NCI-H82 (cell line): ENCODE data around the gene BACH1.

Experiments
- DNase-seq: peaks from one replicate; lab custom pipeline; 2025; lab: John Stamatoyannopoulos, UW

Gene BACH1

DNA sequence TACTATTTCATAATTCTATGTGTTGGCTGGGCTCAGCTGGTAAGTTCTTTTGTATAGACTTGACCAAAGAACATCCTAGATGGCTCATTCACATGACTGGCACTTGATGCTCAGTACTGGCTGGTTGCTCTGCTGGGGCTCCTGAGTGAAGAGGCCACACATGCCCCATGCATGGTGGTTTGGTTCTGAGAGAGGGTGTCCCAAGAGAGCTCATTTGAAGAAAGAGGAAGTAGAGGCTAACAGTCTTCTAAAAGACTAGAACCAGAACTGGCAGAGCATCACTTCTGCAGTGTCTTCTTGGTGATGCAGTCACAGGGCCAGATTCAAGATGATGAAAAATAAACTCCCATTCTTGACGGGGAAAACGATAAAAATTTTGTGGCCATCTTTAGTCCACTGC lies 5.2 kb upstream of the BACH1 start:
- no peak for DNase-seq

- no peak for DNase-seq
Observed at GRCh38 chr21:29295066-29295650, 3.6 kb upstream of the BACH1 start.

GRCh38 chr21:29296446-29296845 lies 2.3 kb upstream of the BACH1 start:
- DNase-seq, result no peak

- DNase-seq, result no peak
Observed at GRCh38 chr21:29297483-29298347, 1.0 kb upstream of the BACH1 start.

- peak; percentile 83 for DNase-seq
Observed at GRCh38 chr21:29299046-29299915, 559 bp downstream of the BACH1 start.

GRCh38 chr21:29299916-29300806 lies 1.4 kb downstream of the BACH1 start:
- peak; percentile 84 for DNase-seq

DNA sequence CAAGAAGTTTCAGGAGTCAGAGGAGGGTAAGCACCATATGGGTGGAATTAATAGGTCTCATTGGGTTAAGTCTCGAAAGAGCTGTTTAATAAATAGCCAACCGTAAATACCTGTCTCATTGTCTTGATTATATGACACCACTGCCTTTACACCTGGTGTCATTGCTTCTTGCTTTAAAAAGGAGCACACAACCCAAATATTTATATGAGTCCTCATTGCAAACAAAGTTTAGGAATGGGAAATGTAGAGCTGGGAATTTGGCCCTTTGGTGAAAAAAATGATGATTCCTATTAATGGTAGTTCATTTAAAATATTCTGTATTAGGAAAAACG lies 2.1 kb downstream of the BACH1 start:
- peak; percentile 83 for DNase-seq

- DNase-seq, result peak; percentile 20
Observed at GRCh38 chr21:29301691-29302090, 3.0 kb downstream of the BACH1 start.

DNA sequence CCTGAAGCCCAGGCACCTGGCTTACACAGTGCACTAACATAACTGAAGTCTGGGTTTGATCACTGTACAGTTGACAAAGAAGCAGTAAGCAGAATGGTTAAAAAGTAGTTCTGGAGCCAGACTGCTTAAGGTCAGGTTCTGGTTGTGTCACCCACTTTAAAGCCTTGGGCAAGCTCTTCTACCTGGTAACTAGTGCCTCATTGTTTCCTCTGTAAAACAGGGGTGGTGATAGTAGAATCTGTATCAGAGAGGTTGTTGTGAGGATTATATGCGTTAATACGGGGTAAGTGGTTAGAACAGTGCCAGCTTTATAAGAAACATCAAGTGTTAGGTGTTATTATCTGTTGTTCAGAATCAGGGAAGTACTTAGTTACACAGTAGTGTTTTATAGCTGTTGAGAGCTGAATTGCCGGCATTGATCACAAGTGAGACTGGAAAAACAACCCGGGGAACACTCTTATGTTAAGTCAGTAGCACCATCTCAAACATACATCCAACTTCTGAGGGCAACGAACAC lies 3.7 kb downstream of the BACH1 start:
- peak; percentile 51 for DNase-seq

- no peak for DNase-seq
Observed at GRCh38 chr21:29303288-29303687, 4.6 kb downstream of the BACH1 start.

GRCh38 chr21:29304597-29304996 lies 5.9 kb downstream of the BACH1 start:
- no peak for DNase-seq

DNA sequence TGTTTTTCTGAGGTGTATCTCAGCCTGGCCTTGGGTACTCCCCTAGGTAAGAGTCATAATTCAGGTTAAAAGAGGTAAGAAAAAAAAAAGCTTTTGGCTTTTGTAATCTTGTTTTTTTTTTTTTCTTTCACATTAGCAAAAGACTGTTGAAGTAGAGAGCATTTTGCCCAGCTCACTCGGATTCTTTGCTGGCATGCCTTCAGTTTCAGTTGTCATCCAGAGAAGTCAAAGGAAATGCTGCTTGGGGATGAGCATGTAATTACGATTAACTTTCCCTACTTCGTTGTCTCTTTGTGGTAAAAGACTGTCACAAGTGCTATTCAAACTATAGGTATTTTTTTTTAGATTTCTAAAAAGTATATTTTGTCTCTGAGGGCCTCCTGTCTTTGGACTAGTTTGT lies 6.3 kb downstream of the BACH1 start:
- no peak for DNase-seq

DNA sequence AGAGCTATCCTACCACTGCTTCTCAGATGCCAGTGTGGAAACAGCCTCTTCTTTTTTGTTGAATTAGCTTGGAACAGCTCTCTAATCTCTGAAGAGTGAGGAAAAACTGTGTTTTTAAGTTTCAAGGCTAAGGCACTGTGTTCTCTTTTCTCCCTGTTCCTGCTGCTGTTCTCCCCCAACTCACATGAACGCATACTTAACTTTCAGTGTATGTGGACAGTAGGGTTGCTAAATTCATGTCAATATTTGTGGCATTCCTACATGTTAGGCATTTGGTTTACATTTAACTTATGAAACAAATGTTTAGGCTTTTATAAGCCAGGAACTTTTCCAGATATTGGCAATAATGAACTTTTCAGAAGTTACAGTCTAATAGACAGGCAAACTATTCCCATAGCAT lies 6.8 kb downstream of the BACH1 start:
- no peak for DNase-seq

DNA sequence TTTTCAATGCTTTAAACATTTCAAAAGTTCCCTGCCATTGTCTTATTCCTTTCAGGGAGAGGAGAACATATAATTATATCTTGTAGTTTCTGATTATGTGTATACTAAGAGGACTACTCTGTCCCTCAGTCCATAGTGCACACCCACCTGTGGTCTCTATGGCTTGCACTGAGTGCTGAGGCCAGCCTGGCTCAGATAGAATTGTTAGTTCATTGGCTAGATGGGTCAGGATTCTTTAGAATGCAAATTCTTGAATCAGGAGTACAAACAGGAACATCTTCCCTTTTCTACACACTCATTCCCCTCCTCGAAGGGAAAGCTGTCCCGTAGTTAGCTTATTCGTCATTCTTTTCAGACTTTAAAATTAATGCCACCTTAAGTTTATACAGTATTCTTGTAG lies 8.2 kb downstream of the BACH1 start:
- no peak for DNase-seq

DNA sequence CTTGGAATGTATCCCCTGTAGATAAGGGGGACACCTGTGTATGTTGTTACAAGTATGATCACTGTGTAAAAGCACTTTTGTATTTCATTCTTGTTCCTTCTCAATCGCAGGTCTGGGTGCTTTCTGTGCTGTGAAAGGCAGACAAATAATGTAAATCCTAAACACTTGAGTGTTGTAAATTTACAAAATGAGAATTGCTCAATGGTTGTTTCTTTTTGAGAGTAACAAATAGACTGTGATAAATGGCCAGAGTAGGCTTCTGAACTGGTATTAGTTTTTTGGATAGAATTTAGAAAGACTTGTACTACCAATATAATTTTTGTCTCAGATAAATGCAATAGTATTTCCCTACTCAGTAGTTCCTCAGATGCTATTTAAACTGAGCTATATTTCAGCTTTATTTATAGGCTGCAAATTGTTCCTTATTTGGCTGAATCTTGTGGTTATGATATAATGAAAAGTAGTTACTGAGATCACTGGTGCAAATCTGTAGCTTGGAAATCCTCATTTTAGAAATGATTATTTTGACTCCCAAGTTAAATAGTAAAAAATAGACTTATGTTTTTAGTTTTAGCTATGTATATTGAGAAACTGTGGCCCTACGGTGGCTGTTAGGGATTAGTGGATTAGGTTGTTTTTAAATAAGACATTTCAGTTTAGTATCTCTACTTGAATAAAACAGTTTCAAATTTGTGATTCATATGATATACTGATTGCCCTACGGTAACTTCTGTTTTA lies 9.2 kb downstream of the BACH1 start:
- no peak for DNase-seq

GRCh38 chr21:29308456-29308783 lies 9.7 kb downstream of the BACH1 start:
- no peak for DNase-seq

DNA sequence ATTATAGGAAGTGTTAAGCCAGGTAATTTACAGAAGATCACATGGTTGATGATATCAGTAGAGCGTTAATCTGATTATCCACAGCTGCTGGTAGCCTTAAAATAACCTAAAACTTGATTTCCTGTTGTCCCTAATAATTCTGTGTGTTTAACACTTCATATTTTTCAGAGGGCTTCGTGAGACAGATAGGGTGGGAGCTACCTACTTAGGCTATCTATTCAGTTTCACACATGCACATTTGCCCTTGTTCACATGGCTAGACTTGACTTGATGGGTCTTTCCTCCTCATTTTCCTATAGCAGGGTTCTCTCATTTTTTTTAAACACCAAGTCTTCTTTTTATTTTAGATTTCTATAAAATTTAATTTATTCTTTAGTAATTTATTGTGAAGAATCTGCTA lies 11.0 kb downstream of the BACH1 start:
- DNase-seq, result no peak

DNA sequence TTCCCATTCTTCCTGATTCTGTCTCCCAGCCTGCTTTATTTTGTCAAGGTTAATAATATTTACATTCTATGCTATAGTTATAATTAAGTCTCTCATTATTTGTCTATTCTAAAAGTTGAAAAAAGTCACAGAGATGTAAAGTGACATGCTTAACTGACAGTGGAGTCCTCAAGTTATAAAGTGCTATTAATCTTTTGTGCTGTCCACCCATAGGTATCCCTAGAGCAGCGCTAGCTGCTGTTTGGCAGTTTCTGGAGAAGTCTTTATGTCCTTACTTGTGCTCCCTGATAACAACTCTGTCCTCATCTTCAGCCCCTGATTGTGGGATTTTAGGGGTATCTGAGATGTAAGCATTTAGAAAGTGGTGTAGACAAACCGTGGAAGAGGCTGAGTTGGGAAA lies 13.1 kb downstream of the BACH1 start:
- DNase-seq, result no peak

- no peak for DNase-seq
Observed at GRCh38 chr21:29312981-29313380, 14.3 kb downstream of the BACH1 start.

DNA sequence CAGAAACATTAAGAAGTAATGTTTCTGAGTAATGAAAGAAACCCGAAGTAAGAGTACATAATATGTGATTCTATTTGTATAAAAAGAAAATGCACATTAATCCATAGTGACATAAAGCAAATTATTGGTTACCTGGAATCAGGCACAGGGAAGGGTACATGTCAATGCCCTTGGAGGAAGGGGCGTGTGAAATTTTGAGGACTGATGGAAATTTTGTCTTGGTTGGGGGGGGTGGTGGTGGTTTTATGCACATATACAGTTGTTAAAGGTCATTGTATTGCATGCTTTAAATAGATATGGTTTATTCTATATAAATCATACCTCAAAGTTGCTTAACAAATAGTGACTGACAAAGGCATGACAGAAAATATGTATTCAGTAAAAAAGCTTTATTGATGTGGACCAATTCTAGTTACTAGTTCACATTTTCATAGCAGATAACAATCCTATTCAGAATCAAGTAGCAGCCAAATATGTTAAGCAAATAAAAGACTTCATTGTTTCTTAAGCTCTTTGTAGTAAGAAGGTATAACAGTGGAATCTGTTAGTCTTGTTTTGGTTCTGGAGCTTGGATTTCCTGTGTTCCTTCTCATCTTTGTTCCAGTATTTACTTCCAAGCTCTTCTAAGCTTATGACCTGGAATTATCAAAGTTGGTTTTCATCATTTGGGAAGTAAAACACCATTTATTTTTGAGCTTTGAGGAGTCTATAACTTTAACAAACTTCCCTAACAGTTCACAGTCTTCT lies 15.1 kb downstream of the BACH1 start:
- DNase-seq, result no peak
